Panc1 (cell line): ENCODE results near the gene HPRT1. TPM values are rescaled to one million over a fixed set of nuclear protein-coding genes. Genes with fewer than 3 reads are reported as not detected.
A peak's percentile ranks its signal among the peaks of the same experiment; 100 is the strongest.

ENCODE experiments used
- ATAC-seq: fragments of 200-7000 bp; cut with Tn5 transposase; 2 replicates; pipeline ENCODE4 v1.9.1; 2020; ENCODE audit warnings: mild to moderate bottlenecking, moderate library complexity
- Bru-seq: library from RNA; stranded (reverse); fragments of 400-500 nt; gene quantifications from one replicate; lab custom pipeline; 2021; lab: Mats Ljungman, UMichigan
- BruChase-seq, 2 experiments: library from RNA; stranded (reverse); fragments of 400-500 nt; gene quantifications; one replicate each; lab custom pipeline; 2021; lab: Mats Ljungman, UMichigan
- BruUV-seq: library from RNA; stranded (reverse); fragments of 400-500 nt; replicated peaks from 2 replicates; lab custom pipeline; 2021; lab: Mats Ljungman, UMichigan
- CTCF ChIA-PET: fragments of 300-600 bp; sonication (Branson Sonifier 250); formaldehyde crosslinking; loops from one replicate; lab custom pipeline; 2022; ENCODE audit warnings: antibody characterized with exemption; lab: Charles Lee
- POLR2A ChIA-PET: fragments of 300-600 bp; sonication (Branson Sonifier 250); formaldehyde crosslinking; loops from one replicate; lab custom pipeline; 2022; ENCODE audit warnings: antibody characterized with exemption; lab: Charles Lee
- DNase-seq: peaks from one replicate; pipeline ENCODE4 v3.0.0-alpha.2; 2010; ENCODE audit warnings: low read depth, low spot score
- H3K27ac ChIP-seq: 2 replicates; pipeline ENCODE4 v1.5.1; 2011; ENCODE audit warnings: mild to moderate bottlenecking, low read length, inconsistent platforms
- H3K27me3 ChIP-seq: fragments of 200-500 bp; sonication (Bioruptor generic); 2 replicates; pipeline ENCODE4 v1.6.0; 2014; ENCODE audit warnings: low read length, inconsistent platforms; ENCODE audit not compliant: control insufficient read depth, insufficient read depth
- H3K36me3 ChIP-seq: fragments of 200-500 bp; sonication (Bioruptor generic); 2 replicates; pipeline ENCODE4 v1.5.1; 2014; ENCODE audit warnings: inconsistent platforms, mild to moderate bottlenecking, low read length, moderate library complexity; ENCODE audit not compliant: control insufficient read depth, insufficient read depth
- H3K4me1 ChIP-seq: 2 replicates; pipeline ENCODE4 v1.5.1; 2011; ENCODE audit warnings: inconsistent platforms, mild to moderate bottlenecking, low read length, moderate library complexity; ENCODE audit not compliant: control insufficient read depth, insufficient read depth
- H3K4me3 ChIP-seq, 2 experiments: 2 replicates each; pipeline ENCODE4 v1.5.1; 2011 to 2012; ENCODE audit warnings: low read depth in 2 of 2, low read length in 2 of 2, mild to moderate bottlenecking in 2 of 2, inconsistent platforms in 1 of 2, moderate library complexity in 1 of 2
- H3K9me3 ChIP-seq: fragments of 200-500 bp; sonication (Bioruptor generic); 2 replicates; pipeline ENCODE4 v1.5.1; 2014; ENCODE audit warnings: low read depth, mild to moderate bottlenecking, inconsistent platforms, low read length, moderate library complexity; ENCODE audit not compliant: control insufficient read depth, insufficient read depth
- CTCF ChIP-seq: fragments of 450-650 bp; IDR thresholded peaks from 2 replicates; pipeline ENCODE4 v1.5.1; 2017; ENCODE audit warnings: mild to moderate bottlenecking
- POLR2AphosphoS5 ChIP-seq: IDR thresholded peaks from 2 replicates; pipeline ENCODE4 v1.6.1; 2012; ENCODE audit warnings: mild to moderate bottlenecking, low read depth, low read length, moderate library complexity
- REST ChIP-seq, 2 experiments: IDR thresholded peaks; 2 replicates each; pipeline ENCODE4 v1.6.1; 2011 to 2012; ENCODE audit warnings: low read depth in 2 of 2, control low read depth in 1 of 2, low read length in 1 of 2, mild to moderate bottlenecking in 1 of 2, moderate library complexity in 1 of 2; ENCODE audit not compliant: insufficient read depth in 1 of 2
- SIN3A ChIP-seq: IDR thresholded peaks from 2 replicates; pipeline ENCODE4 v1.6.1; 2012; ENCODE audit warnings: low read depth, mild to moderate bottlenecking, low read length, moderate library complexity, borderline replicate concordance; ENCODE audit not compliant: insufficient read depth
- TCF7L2 ChIP-seq: IDR thresholded peaks from 2 replicates; pipeline ENCODE4 v1.6.1; 2011; ENCODE audit warnings: mild to moderate bottlenecking, low read depth, low read length, inconsistent platforms
- in situ Hi-C: cut with HindIII; loops from 2 replicates; pipeline ENCODE4 v1.10.0; 2016; ENCODE audit warnings: low sequenced_read_pairs, low pct_unique_long_range_greater_than_20kb
- intact Hi-C: fragments of 100-400 bp; cut with micrococcal nuclease; formaldehyde crosslinking; loops from one replicate; pipeline ENCODE4 v1.10.0; 2022; ENCODE audit not compliant: unreplicated experiment
- long read RNA-seq: library from polyadenylated mRNA; unstranded; transcript quantifications from one replicate; pipeline ENCODE4 v2.0.0, GENCODE V29; 2021; ENCODE audit not compliant: unreplicated experiment
- polyA plus RNA-seq: library from polyadenylated mRNA; unstranded; fragments of >200 nt; gene quantifications from one replicate; pipeline ENCODE4 v1.2.1, GENCODE V29; 2012; ENCODE audit warnings: missing spikeins; ENCODE audit not compliant: insufficient read length
- total RNA-seq: library from RNA; stranded (reverse); gene quantifications from one replicate; pipeline ENCODE4 v1.2.1, GENCODE V29; 2021; ENCODE audit not compliant: unreplicated experiment

Gene HPRT1
- total RNA-seq (77.1 TPM), Bru-seq, nascent RNA (percentile 84 among the genes with signal in this experiment), BruChase-seq, experiment 1, labeled RNA remaining after a 2-hour chase (percentile 82 among the genes with signal in this experiment), BruChase-seq, experiment 2, labeled RNA remaining after a 6-hour chase (percentile 81 among the genes with signal in this experiment)
- polyA plus RNA-seq, result 42.6 TPM
- long read RNA-seq, transcript HPRT1-201 (9 exons, 1,407 nt), result major isoform, 11 of 17 reads
- long read RNA-seq, partial matches to known transcripts, result 2 of 17 reads
- long read RNA-seq, other reads (novel, unspliced or antisense), result 4 of 17 reads

GRCh38 chrX:134460005-134460861 lies at the start of gene HPRT1:
Gene HPRT1 (plus strand): TSS chrX:134460165. CDS start chrX:134460312, 147 bp downstream.
- no peaks in the 10 kb centered on the region for H3K36me3 ChIP-seq
- peak within 1 kb of the TSS; percentile 78 to 80 for H3K4me3 ChIP-seq
- ATAC-seq (peak; percentile 93), DNase-seq (no peak)
- CTCF ChIA-PET, result no interaction called here
- H3K27ac ChIP-seq, result peak within 1 kb of the TSS; percentile 78
- H3K4me1 ChIP-seq, result peaks cover 5% of the 10 kb centered on the region; the same call in 1 of the 2 replicates
- no peaks in the 10 kb centered on the region for H3K27me3 ChIP-seq
- intact Hi-C loops (no loop called here), in situ Hi-C loops (no loop called here)
- no TSS peak for BruUV-seq
- POLR2A ChIA-PET, result no interaction called here
- no peaks in the 10 kb centered on the region for H3K9me3 ChIP-seq
- TF ChIP-seq SIN3A (no peak), POLR2AphosphoS5 (peak; percentile 73), TCF7L2 (no peak), CTCF (no peak), REST (IDR thresholded peaks at IDR 0.05; ENCODE audit: insufficient read depth in 1 of 2, low read depth in 2 of 2, low read length in 1 of 2) (no peak)

- Histone ChIP-seq H3K4me1 (no peaks in the 10 kb centered on the region), H3K27ac (no peak overlapping the region), H3K27me3 (no peaks in the 10 kb centered on the region), H3K36me3 (peaks cover 15% of the 10 kb centered on the region), H3K9me3 (no peaks in the 10 kb centered on the region), H3K4me3 (no peak overlapping the region)
- DNase-seq, result no peak
- ATAC-seq, result no peak
- ChIA-PET CTCF (no interaction called here), POLR2A (no interaction called here)
- in situ Hi-C loops (no loop called here), intact Hi-C loops (no loop called here)
- TF ChIP-seq CTCF, result no peak
- no peak for TF ChIP-seq REST (IDR thresholded peaks at IDR 0.05; ENCODE audit: insufficient read depth in 1 of 2, low read depth in 2 of 2, low read length in 1 of 2)
- no peak for TF ChIP-seq TCF7L2
- no peak for TF ChIP-seq SIN3A
- TF ChIP-seq POLR2AphosphoS5, result no peak
- no TSS peak for BruUV-seq
Measured at GRCh38 chrX:134416087-134416486, 43.9 kb upstream of the HPRT1 start.
